Memory B cell (primary cell): Measurements from ENCODE around the gene TP63.

Experiments
- ATAC-seq: fragments of 150-1000 bp; cut with Tn5 transposase; 2 replicates; pipeline ENCODE4 v1.10.0; 2021; ENCODE audit warnings: low read depth, mild to moderate bottlenecking, moderate library complexity
- DNase-seq, 2 donors: peaks; one replicate each; pipeline ENCODE4 v3.0.0; 2022; ENCODE audit warnings: low spot score in 2 of 2
- H3K27ac Mint-ChIP-seq: one replicate; pipeline ENCODE4 v1.8.0; 2022; ENCODE audit warnings: mild to moderate bottlenecking, moderate library complexity, mixed read lengths
- H3K27me3 Mint-ChIP-seq: one replicate; pipeline ENCODE4 v1.8.0; 2022; ENCODE audit warnings: mixed read lengths
- H3K36me3 Mint-ChIP-seq: one replicate; pipeline ENCODE4 v1.8.0; 2022; ENCODE audit warnings: mild to moderate bottlenecking, mixed read lengths
- H3K4me1 Mint-ChIP-seq: one replicate; pipeline ENCODE4 v1.8.0; 2022; ENCODE audit warnings: mixed read lengths
- H3K4me3 Mint-ChIP-seq: one replicate; pipeline ENCODE4 v1.8.0; 2022; ENCODE audit warnings: mild to moderate bottlenecking, moderate library complexity, mixed read lengths
- H3K9me3 Mint-ChIP-seq: one replicate; pipeline ENCODE4 v1.8.0; 2022; ENCODE audit warnings: mixed read lengths

TP63 gene

DNA sequence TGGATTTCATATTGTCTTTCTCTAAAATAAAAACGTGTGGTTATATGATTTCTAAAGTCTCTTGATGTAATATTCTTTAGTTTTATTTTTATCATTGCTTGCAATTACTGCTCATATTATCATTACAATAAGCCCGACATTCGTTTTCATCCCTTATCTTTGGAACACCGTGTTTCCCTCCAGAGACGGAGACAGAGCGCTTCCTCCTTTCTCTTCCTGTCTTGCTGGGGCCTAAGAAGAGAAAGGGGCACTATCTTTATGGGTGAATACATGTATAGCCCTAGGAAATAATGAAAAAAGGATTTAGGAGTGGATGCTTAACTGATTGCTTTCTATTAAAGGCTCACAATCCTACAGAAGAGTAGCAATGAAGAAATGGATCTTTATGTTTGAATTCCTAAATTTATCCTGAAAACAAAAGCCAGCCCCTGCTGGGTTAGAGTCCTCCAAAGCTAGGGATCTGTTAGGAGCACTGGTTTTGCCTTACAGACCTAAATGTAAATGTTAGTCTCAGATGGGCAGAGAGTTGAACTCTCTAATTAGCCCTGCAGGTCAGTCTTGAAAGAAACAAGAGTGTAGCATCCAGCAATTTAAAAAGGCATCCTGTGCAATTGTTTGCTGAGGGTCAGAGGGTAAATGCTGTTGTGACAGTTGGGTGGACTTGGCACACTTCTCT lies 145.1 kb downstream of the TP63 start:
- Mint-ChIP-seq H3K9me3 (peaks cover 1% of the 10 kb centered on the region), H3K36me3 (no peaks in the 10 kb centered on the region), H3K27me3 (no peaks in the 10 kb centered on the region), H3K4me1 (no peaks in the 10 kb centered on the region), H3K27ac (no peak overlapping the region), H3K4me3 (no peak overlapping the region)
- ATAC-seq = no peak
- no peak for DNase-seq

DNA sequence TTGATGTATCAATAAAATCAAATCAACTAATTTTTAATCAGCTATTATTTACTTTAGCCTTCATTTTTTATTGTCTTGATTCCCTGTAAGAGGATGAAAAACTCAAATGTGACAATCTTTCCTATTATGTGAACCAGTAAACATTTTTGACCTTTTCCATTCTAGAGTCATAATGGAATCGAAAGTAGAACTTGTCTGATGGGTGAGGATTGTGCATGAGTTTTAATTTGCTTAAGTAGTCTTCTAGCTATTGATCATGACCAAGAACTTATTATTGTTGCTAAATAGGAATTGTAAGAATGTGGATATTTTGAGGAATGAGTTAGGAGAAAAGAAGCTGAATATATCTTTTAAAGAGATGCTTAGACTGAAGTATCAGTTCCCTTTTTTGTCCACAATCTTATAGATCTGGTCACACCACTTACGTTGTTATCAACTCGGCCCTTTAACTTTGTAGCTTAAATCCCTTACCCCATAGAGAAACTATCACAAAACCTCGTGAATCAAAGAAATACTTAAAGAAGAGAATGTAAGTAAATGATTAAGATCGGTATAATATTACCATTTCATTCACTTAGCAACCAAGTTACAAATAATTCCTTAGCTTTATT lies 147.3 kb downstream of the TP63 start:
- Mint-ChIP-seq H3K36me3 (no peaks in the 10 kb centered on the region), H3K27me3 (no peaks in the 10 kb centered on the region), H3K4me1 (no peaks in the 10 kb centered on the region), H3K9me3 (peaks cover 1% of the 10 kb centered on the region), H3K4me3 (no peak overlapping the region), H3K27ac (no peak overlapping the region)
- DNase-seq (no peak), ATAC-seq (no peak)

DNA sequence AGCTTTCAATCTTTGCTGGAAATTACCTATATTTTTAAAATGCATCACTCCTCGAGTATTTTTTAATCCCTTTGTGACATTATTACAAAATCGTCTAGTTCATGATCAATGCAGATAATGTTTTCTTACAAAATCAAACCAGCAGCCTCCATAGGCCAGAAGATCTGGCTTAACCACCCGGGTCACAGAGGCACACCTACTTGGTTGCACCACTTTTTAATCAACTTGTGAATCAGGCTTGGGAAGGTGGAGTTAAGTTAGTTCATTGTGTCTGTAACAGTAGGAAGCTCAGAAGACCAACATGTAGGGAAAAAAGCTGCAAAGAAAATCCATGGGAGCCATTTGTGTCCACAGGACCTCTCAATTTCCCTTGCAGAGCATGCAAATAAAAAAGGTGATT lies 148.0 kb downstream of the TP63 start:
- Mint-ChIP-seq H3K27me3 (no peaks in the 10 kb centered on the region), H3K27ac (no peak overlapping the region), H3K36me3 (no peaks in the 10 kb centered on the region), H3K4me3 (no peak overlapping the region), H3K4me1 (no peaks in the 10 kb centered on the region), H3K9me3 (peaks cover 1% of the 10 kb centered on the region)
- DNase-seq (no peak), ATAC-seq (no peak)

DNA sequence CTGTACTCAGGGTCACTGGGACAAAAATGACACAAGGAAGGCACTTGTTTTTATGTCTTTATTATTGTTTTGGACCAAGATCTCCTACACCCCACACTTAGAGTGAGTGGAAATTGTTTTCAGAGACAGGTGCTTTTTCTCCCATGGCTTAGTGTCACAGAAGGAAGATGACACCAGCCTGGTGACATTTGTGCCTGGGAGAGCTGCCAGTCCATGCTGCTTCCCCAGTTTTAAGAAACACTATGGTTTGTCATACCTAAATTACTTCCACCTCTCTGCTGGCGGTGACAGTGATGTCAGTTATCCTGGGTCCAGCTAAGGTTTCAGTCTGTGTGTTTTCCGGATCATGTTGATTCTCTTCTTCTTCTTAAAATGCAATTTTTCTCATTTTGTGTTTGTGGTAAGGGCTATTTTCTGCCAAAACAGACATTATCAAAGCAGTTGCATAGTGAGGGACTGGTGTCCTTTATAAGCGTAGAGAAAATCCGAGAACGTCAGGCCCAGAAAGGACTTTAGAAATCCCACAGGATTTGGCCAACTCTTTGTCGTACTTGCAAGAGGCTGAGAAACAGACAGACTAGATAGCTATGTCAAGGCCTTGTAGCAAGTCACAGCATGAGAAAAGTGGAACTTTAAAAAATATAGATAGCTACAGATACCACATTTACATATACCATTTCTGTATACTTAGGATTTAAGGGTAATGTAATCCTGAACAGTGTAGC lies 149.5 kb downstream of the TP63 start:
- no peaks in the 10 kb centered on the region for H3K36me3 Mint-ChIP-seq
- no peaks in the 10 kb centered on the region for H3K4me1 Mint-ChIP-seq
- H3K9me3 Mint-ChIP-seq = no peaks in the 10 kb centered on the region
- H3K27ac Mint-ChIP-seq = no peak overlapping the region
- no peak for ATAC-seq
- no peak for DNase-seq
- H3K4me3 Mint-ChIP-seq = no peak overlapping the region
- H3K27me3 Mint-ChIP-seq = no peaks in the 10 kb centered on the region

DNA sequence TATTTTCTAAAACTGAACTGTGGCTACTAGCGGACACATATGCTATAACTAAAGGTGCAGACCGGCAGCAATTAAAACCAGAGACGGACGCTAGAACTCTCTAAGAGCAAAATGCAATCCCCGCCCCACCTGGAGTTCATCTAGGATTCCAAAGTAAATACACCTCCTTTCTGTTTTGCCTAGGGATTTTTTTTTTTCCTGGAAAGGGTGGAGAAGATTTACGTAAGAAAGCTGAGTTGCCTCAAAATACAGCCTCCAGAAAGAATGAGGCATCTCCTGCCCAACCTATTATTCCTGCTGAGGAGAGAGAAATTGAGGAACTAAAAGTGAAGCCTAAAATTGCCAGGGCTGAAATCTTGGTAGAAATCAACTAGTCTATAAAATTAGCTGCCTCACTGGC lies 150.2 kb downstream of the TP63 start:
- H3K4me3 Mint-ChIP-seq = no peak overlapping the region
- H3K4me1 Mint-ChIP-seq = no peaks in the 10 kb centered on the region
- H3K27ac Mint-ChIP-seq = no peak overlapping the region
- H3K9me3 Mint-ChIP-seq = no peaks in the 10 kb centered on the region
- no peaks in the 10 kb centered on the region for H3K27me3 Mint-ChIP-seq
- ATAC-seq (no peak), DNase-seq (no peak)
- H3K36me3 Mint-ChIP-seq = no peaks in the 10 kb centered on the region

DNA sequence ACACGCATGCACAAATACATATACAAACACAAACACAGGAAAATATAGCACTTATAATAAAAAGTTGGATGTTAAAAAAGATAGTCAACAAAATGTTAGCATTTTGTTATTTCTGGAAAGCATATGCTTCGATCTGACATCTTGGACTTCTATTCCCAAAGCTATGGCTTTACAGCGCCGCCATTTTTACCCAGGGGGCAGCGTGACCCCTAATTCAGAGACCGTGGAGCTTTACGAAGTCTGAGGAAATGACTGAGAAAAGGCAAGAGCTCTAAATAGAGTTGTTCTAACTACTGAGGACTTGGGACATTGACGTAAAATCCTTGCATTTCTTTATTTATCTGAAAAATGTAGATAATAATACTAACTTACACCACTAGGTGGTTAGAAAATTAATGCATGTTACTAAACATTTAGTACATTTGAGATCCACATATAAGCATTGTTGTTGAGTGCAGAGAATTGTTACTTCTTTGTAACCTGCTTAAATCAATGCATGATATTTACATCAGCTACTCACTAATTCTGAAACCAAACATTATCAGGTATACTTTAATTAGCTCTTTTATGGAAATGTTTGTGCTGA lies 155.4 kb downstream of the TP63 start:
- ATAC-seq (no peak), DNase-seq (no peak)
- Mint-ChIP-seq H3K4me1 (peaks cover 4% of the 10 kb centered on the region), H3K9me3 (no peaks in the 10 kb centered on the region), H3K27me3 (no peaks in the 10 kb centered on the region), H3K27ac (no peak overlapping the region), H3K4me3 (no peak overlapping the region), H3K36me3 (no peaks in the 10 kb centered on the region)

DNA sequence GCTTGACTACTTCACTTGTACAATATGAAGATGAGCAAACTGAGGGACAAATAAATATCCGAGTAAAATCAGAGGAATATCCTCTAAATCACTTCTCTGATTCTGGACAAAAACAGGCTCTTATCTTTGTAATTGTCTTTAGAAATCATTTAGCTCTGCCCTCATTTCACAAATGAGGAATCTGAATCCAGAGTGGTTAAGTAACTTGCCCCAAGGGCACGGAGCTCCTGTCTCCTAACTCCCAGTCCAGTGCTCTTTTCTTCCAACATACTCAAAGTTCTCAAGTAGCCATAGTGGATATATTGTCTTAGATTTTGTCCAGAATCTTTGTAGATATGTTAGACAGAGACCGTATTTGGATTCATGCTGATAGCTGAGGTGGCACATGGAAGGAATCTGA lies 156.0 kb downstream of the TP63 start:
- H3K36me3 Mint-ChIP-seq = no peaks in the 10 kb centered on the region
- DNase-seq (no peak), ATAC-seq (no peak)
- H3K4me3 Mint-ChIP-seq = no peak overlapping the region
- H3K9me3 Mint-ChIP-seq = no peaks in the 10 kb centered on the region
- no peak overlapping the region for H3K27ac Mint-ChIP-seq
- peaks cover 4% of the 10 kb centered on the region for H3K4me1 Mint-ChIP-seq
- no peaks in the 10 kb centered on the region for H3K27me3 Mint-ChIP-seq

DNA sequence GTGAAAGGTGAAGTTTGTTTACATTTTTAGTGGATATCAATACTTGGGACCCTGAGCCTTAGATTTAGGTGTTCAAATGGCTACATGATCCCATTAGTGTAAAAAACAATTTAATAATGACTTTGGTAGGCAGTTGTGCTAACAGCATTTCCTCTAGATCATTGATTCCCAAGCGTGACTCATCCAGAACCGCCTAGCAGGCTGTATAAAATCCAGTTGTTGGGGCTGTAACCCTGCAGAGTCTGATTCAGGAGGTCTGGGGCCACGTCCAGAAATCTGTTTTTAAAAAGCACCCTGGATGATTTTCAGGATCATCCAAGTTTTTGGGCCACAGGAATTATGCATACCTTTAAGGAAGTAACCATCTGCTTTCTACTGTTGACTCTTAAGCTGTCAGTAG lies 156.4 kb downstream of the TP63 start:
- Mint-ChIP-seq H3K4me1 (peaks cover 4% of the 10 kb centered on the region), H3K36me3 (no peaks in the 10 kb centered on the region), H3K27me3 (no peaks in the 10 kb centered on the region), H3K4me3 (no peak overlapping the region), H3K27ac (no peak overlapping the region), H3K9me3 (no peaks in the 10 kb centered on the region)
- ATAC-seq (no peak), DNase-seq (no peak)

DNA sequence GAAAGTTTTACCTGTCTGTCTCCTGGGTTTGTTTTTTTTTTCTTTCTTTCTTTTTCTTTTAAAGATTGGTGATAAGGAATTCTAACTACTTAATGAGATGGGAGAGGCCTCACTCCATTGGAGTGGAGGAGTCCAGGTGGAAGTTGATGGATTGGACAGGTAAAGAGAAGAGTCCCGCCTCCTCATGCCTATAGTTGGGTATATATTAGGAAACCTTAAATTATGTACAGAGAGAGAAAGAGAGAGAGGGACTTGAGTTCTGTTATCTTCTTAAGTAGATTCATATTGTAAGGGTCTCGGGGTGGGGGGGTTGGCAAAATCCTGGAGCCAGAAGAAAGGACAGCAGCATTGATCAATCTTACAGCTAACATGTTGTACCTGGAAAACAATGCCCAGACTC lies 158.2 kb downstream of the TP63 start:
- H3K36me3 Mint-ChIP-seq = no peaks in the 10 kb centered on the region
- no peak overlapping the region for H3K4me3 Mint-ChIP-seq
- H3K27me3 Mint-ChIP-seq = no peaks in the 10 kb centered on the region
- no peak overlapping the region for H3K27ac Mint-ChIP-seq
- H3K9me3 Mint-ChIP-seq = no peaks in the 10 kb centered on the region
- no peak for ATAC-seq
- H3K4me1 Mint-ChIP-seq = peaks cover 4% of the 10 kb centered on the region
- no peak for DNase-seq

DNA sequence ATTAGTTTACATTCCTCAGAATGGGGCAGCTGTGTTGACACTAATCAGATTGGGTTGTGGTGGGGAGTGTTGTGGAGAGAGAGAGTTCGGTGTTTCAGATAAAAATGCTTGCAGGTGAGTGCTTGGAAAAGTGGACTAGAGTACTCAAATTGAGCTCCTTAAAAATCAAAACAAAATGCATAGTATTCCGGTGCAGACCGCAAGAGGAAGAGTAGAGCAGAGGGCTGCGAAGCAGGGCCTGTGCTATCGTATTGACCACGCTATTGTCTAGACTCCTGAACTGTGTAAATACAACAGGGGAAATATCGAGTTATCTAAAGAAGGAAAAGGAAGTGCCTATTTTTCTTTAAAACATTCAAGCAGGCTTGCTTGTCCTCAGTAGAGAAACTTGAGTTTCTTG lies 159.5 kb downstream of the TP63 start:
- Mint-ChIP-seq H3K4me1 (peaks cover 4% of the 10 kb centered on the region), H3K27ac (no peak overlapping the region), H3K9me3 (no peaks in the 10 kb centered on the region), H3K4me3 (no peak overlapping the region), H3K36me3 (no peaks in the 10 kb centered on the region), H3K27me3 (no peaks in the 10 kb centered on the region)
- no peak for DNase-seq
- no peak for ATAC-seq

DNA sequence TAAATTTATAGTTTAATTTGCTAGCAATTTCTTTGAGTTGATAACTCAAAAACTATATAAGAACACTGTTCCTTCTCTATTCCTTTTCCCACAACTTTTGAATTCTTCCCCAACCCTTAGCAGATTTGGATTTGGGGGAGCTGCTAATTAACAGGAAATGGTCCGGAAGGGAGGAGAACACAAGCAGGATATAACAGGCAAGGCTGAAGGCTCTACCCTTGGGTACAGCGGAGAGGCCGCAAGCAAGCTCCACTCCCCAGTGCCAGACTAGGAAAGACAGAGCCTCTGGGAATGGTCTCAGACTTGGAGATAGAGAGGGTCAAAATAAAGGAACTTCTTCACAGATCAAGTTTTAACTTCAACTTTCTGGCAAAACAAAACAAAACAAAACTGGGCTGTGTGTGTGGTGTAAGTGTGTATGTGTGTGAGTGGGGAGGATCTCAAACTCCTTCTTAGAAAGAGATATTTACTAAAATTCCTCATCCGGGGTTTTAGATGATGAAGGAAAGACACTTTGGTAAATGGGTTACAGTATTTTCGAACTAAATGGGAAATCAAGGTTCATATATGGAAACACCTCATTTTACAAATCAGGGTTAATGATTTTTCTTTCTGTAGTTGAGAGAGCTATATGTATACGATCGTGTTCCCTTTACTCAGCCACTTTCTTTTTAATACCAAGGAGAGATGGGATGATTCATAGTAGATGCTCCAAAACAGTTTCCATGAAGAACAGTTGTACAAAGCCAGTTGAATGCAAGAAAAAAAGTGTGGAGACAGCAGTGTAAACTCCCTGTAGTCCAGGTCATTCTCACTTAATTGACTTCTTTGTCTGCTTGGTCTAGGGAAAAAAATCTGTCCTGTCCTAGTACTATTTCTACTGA lies 161.1 kb downstream of the TP63 start:
- H3K36me3 Mint-ChIP-seq = no peaks in the 10 kb centered on the region
- H3K4me3 Mint-ChIP-seq = no peak overlapping the region
- H3K27ac Mint-ChIP-seq = no peak overlapping the region
- ATAC-seq = no peak
- peaks cover 4% of the 10 kb centered on the region for H3K4me1 Mint-ChIP-seq
- no peaks in the 10 kb centered on the region for H3K9me3 Mint-ChIP-seq
- no peak for DNase-seq
- no peaks in the 10 kb centered on the region for H3K27me3 Mint-ChIP-seq

DNA sequence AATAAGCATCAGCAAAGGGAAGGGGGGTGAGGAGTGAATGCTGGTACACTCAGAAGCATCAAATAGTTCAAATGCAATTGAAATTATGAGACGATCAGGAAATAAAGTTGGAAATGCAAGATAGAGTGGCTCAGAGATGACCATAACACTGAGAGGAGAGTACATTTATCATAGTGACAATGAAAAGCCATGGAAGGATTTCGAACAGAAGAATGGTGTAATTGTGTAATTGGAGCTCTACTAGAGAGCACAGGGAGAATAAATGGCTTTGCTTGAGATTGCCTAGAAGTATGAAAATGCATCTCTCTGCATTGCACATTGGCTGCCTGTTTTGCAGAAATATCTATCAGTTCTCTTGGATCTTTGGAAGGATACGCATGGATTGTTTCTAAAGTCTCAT lies 163.3 kb downstream of the TP63 start:
- Mint-ChIP-seq H3K4me1 (peaks cover 4% of the 10 kb centered on the region), H3K27ac (no peak overlapping the region), H3K36me3 (no peaks in the 10 kb centered on the region), H3K27me3 (no peaks in the 10 kb centered on the region), H3K4me3 (no peak overlapping the region), H3K9me3 (no peaks in the 10 kb centered on the region)
- DNase-seq (no peak), ATAC-seq (no peak)

DNA sequence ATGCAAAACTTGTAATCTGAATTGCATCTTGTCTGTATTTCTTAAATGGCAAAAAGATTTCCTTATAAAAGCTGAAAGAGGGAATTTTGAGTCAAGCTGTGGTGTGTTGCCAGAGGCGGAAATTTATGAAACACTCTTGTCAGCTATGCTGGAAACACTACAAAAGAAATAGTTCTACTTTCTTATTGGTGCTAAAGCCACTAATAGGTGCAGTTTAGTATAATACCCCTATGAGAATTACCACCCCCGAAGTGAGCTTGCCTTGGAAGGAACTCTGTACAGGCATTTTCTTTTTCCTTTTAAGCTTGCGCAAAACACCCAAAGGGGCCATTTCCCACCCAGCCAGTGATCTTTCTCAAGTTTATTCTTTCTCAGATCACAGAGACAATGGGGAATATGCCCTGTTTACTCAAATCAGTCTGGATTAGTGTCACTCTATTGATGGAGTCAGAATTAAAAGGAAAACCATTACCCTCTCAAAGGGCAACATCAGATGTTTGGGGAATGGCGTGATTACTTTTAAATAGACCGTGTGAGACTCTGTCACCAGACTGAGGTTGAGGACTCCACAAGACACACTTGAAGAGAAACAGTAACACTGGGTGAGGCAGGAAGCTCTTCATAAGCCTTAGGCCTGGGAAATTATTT lies 166.0 kb downstream of the TP63 start:
- no peaks in the 10 kb centered on the region for H3K9me3 Mint-ChIP-seq
- no peak overlapping the region for H3K27ac Mint-ChIP-seq
- no peak for ATAC-seq
- no peak overlapping the region for H3K4me3 Mint-ChIP-seq
- DNase-seq = no peak
- no peaks in the 10 kb centered on the region for H3K4me1 Mint-ChIP-seq
- H3K36me3 Mint-ChIP-seq = no peaks in the 10 kb centered on the region
- no peaks in the 10 kb centered on the region for H3K27me3 Mint-ChIP-seq
